Astrocyte (in vitro differentiated cells and primary cell): Measurements from ENCODE around the gene OR9Q2. TPM values are rescaled to one million over a fixed set of nuclear protein-coding genes. Genes with fewer than 3 reads are reported as not detected.

Source experiments
- DNase-seq: peaks from one replicate; pipeline ENCODE4 v3.0.0-alpha.2; 2010; ENCODE audit warnings: low read depth
- FAIRE-seq: peaks from 2 replicates; lab custom pipeline; 2011; peaks lifted over from hg19 to GRCh38; lab: Jason Lieb, UNC
- H2AFZ ChIP-seq: 2 replicates; pipeline ENCODE4 v1.6.0; 2012; ENCODE audit warnings: low read depth, low read length, inconsistent platforms
- H3K27ac ChIP-seq: 2 replicates; pipeline ENCODE4 v1.5.1; 2011; ENCODE audit warnings: low read depth, low read length, inconsistent platforms
- H3K27me3 ChIP-seq: 2 replicates; pipeline ENCODE4 v1.6.0; 2011; ENCODE audit warnings: low read length, inconsistent platforms; ENCODE audit not compliant: insufficient read depth
- H3K36me3 ChIP-seq: 2 replicates; pipeline ENCODE4 v1.5.1; 2011; ENCODE audit warnings: low read length, inconsistent platforms; ENCODE audit not compliant: insufficient read depth
- H3K4me1 ChIP-seq: 2 replicates; pipeline ENCODE4 v1.5.1; 2011; ENCODE audit warnings: low read length, inconsistent platforms; ENCODE audit not compliant: insufficient read depth
- H3K4me2 ChIP-seq: 2 replicates; pipeline ENCODE4 v1.6.0; 2012; ENCODE audit warnings: low read length, inconsistent platforms
- H3K4me3 ChIP-seq: 2 replicates; pipeline ENCODE4 v1.5.1; 2011; ENCODE audit warnings: low read depth, mild to moderate bottlenecking, low read length, inconsistent platforms; ENCODE audit not compliant: insufficient read depth
- H3K79me2 ChIP-seq: 2 replicates; pipeline ENCODE4 v1.6.0; 2012; ENCODE audit warnings: mild to moderate bottlenecking, low read length, inconsistent platforms; ENCODE audit not compliant: insufficient read depth
- H3K9ac ChIP-seq: 2 replicates; pipeline ENCODE4 v1.6.0; 2012; ENCODE audit warnings: mild to moderate bottlenecking, low read length, inconsistent platforms
- H3K9me3 ChIP-seq: 2 replicates; pipeline ENCODE4 v1.5.1; 2012; ENCODE audit warnings: low read depth, mild to moderate bottlenecking, low read length, inconsistent platforms; ENCODE audit not compliant: insufficient read depth
- H4K20me1 ChIP-seq: 2 replicates; pipeline ENCODE4 v1.6.0; 2012; ENCODE audit warnings: low read length, inconsistent platforms; ENCODE audit not compliant: insufficient read depth
- H3K27ac Mint-ChIP-seq: one replicate; pipeline ENCODE4 v1.8.0; 2021; ENCODE audit warnings: mild to moderate bottlenecking, mixed read lengths; ENCODE audit not compliant: unreplicated experiment
- H3K27me3 Mint-ChIP-seq: one replicate; pipeline ENCODE4 v1.8.0; 2021; ENCODE audit warnings: low read depth, mixed read lengths; ENCODE audit not compliant: unreplicated experiment
- H3K36me3 Mint-ChIP-seq: one replicate; pipeline ENCODE4 v1.8.0; 2021; ENCODE audit warnings: low read depth, mixed read lengths; ENCODE audit not compliant: unreplicated experiment
- H3K4me1 Mint-ChIP-seq: one replicate; pipeline ENCODE4 v1.8.0; 2021; ENCODE audit warnings: low read depth, mixed read lengths; ENCODE audit not compliant: unreplicated experiment
- H3K4me3 Mint-ChIP-seq: one replicate; pipeline ENCODE4 v1.8.0; 2021; ENCODE audit warnings: mild to moderate bottlenecking, moderate library complexity, mixed read lengths; ENCODE audit not compliant: unreplicated experiment
- H3K9me3 Mint-ChIP-seq: one replicate; pipeline ENCODE4 v1.8.0; 2021; ENCODE audit warnings: mild to moderate bottlenecking, mixed read lengths; ENCODE audit not compliant: unreplicated experiment
- CTCF ChIP-seq: IDR thresholded peaks from 2 replicates; pipeline ENCODE4 v1.5.1; 2011; ENCODE audit warnings: low read depth, mild to moderate bottlenecking, inconsistent platforms, low read length, moderate library complexity; ENCODE audit not compliant: insufficient read depth
- EZH2 ChIP-seq: IDR thresholded peaks from 2 replicates; pipeline ENCODE4 v1.6.1; 2012; ENCODE audit warnings: mild to moderate bottlenecking, low read length, inconsistent platforms; ENCODE audit not compliant: insufficient read depth
- total RNA-seq: library from RNA; stranded (reverse); gene quantifications from 2 replicates; pipeline ENCODE4 v1.2.1, GENCODE V29; 2021

The OR9Q2 gene
- total RNA-seq, 1 donor from 2014 or later, result not detected

- Mint-ChIP-seq H3K27me3 (peaks cover 8% of the 10 kb centered on the region), H3K27ac (no peak overlapping the region), H3K36me3 (no peaks in the 10 kb centered on the region), H3K4me1 (no peaks in the 10 kb centered on the region), H3K9me3 (no peaks in the 10 kb centered on the region), H3K4me3 (no peak overlapping the region)
- Histone ChIP-seq H3K4me1 (no peaks in the 10 kb centered on the region), H3K27me3 (no peaks in the 10 kb centered on the region), H3K36me3 (no peaks in the 10 kb centered on the region), H3K79me2 (no peaks in the 10 kb centered on the region), H2AFZ (no peak overlapping the region), H3K9ac (no peak overlapping the region), H3K4me3 (no peak overlapping the region), H3K4me2 (no peak overlapping the region), H3K9me3 (no peaks in the 10 kb centered on the region), H3K27ac (no peak overlapping the region), H4K20me1 (no peaks in the 10 kb centered on the region)
- no peak for FAIRE-seq
- DNase-seq, result no peak
- TF ChIP-seq CTCF, result no peak
- no peak for TF ChIP-seq EZH2
Observed at GRCh38 chr11:58177409-58178054, 11.3 kb upstream of the OR9Q2 start.

- H3K79me2 ChIP-seq, result no peaks in the 10 kb centered on the region
- H3K36me3 ChIP-seq, result no peaks in the 10 kb centered on the region
- H3K27me3 ChIP-seq, result no peaks in the 10 kb centered on the region
- no peak overlapping the region for H3K27ac ChIP-seq
- no peak overlapping the region for H3K9ac ChIP-seq
- no peak for TF ChIP-seq EZH2
- TF ChIP-seq CTCF, result no peak
- no peaks in the 10 kb centered on the region for H3K4me1 Mint-ChIP-seq
- no peaks in the 10 kb centered on the region for H4K20me1 ChIP-seq
- H3K27ac Mint-ChIP-seq, result no peak overlapping the region
- FAIRE-seq (no peak), DNase-seq (no peak)
- H3K9me3 Mint-ChIP-seq, result no peaks in the 10 kb centered on the region
- H3K9me3 ChIP-seq, result no peaks in the 10 kb centered on the region
- no peak overlapping the region for H3K4me3 Mint-ChIP-seq
- no peaks in the 10 kb centered on the region for H3K4me1 ChIP-seq
- H3K4me2 ChIP-seq, result no peak overlapping the region
- no peaks in the 10 kb centered on the region for H3K36me3 Mint-ChIP-seq
- H2AFZ ChIP-seq, result no peak overlapping the region
- H3K4me3 ChIP-seq, result no peak overlapping the region
- peaks cover 8% of the 10 kb centered on the region for H3K27me3 Mint-ChIP-seq
Observed at GRCh38 chr11:58178444-58178843, 10.4 kb upstream of the OR9Q2 start.

- Histone ChIP-seq H3K4me1 (no peaks in the 10 kb centered on the region), H3K27me3 (no peaks in the 10 kb centered on the region), H3K79me2 (no peaks in the 10 kb centered on the region), H3K4me2 (no peak overlapping the region), H3K9me3 (no peaks in the 10 kb centered on the region), H2AFZ (no peak overlapping the region), H3K4me3 (no peak overlapping the region), H3K9ac (no peak overlapping the region), H4K20me1 (no peaks in the 10 kb centered on the region), H3K36me3 (no peaks in the 10 kb centered on the region), H3K27ac (no peak overlapping the region)
- peaks cover 8% of the 10 kb centered on the region for H3K27me3 Mint-ChIP-seq
- no peak overlapping the region for H3K27ac Mint-ChIP-seq
- FAIRE-seq, result no peak
- no peaks in the 10 kb centered on the region for H3K4me1 Mint-ChIP-seq
- no peak for TF ChIP-seq EZH2
- TF ChIP-seq CTCF, result no peak
- DNase-seq, result no peak
- no peaks in the 10 kb centered on the region for H3K36me3 Mint-ChIP-seq
- no peak overlapping the region for H3K4me3 Mint-ChIP-seq
- H3K9me3 Mint-ChIP-seq, result no peaks in the 10 kb centered on the region
Observed at GRCh38 chr11:58179648-58180047, 9.2 kb upstream of the OR9Q2 start.
